GM18907 (cell line): Measurements from ENCODE around the gene PRMT7.
A peak's percentile ranks its signal among the peaks of the same experiment; 100 is the strongest.

Experiments
- ATAC-seq: cut with Tn5 transposase; IDR thresholded peaks from one replicate; pipeline ENCODE4 v1.9.1; 2021; ENCODE audit warnings: mild to moderate bottlenecking, moderate library complexity; ENCODE audit not compliant: unreplicated experiment

PRMT7 gene

DNA sequence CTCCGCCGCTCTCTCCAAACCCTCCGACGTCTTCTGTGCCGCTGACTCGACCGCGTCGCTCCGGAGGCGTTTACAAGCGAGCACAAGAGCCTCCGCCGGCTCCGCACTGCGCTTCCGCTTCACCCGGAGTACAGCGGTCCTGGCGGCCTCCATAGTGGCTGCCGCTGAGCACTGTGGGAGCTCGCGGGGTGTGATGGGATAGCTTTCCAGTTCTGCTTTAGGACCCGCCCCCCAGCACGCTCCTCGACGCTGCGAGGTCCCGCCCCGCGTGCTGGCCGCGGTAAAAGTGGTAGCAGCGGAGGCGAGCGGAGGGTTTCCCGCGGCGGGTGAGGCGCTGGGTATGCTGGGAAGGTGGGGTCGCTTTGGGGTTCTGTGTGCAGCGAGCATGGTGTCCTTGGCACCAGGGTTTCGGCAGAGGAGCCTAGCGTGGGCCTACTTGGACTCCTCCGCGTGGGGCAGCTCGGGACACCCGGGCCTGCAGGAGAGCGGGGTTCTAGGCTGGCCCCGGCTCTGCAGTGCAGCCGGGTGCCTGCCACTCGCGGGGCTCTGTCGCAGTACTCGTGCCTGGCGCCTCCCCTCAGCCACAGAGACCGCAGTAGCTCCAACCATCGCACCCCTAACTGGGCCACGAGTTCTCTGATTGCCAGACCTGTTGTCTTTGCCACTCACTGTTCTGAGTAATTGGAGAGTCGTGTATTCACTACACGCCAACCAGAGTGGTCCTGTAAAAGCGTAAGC is at the start of gene PRMT7, which contains the start of gene SLC7A6OS:
PRMT7 (plus strand) TSS at position 246 of the 738 bp plus-strand sequence. CDS start 4,961 bp downstream, outside the sequence.
SLC7A6OS (minus strand) TSS at position 173 of the 738 bp plus-strand sequence; CDS start at position 153, 20 bp downstream.
- ATAC-seq, result peak; percentile 97

DNA sequence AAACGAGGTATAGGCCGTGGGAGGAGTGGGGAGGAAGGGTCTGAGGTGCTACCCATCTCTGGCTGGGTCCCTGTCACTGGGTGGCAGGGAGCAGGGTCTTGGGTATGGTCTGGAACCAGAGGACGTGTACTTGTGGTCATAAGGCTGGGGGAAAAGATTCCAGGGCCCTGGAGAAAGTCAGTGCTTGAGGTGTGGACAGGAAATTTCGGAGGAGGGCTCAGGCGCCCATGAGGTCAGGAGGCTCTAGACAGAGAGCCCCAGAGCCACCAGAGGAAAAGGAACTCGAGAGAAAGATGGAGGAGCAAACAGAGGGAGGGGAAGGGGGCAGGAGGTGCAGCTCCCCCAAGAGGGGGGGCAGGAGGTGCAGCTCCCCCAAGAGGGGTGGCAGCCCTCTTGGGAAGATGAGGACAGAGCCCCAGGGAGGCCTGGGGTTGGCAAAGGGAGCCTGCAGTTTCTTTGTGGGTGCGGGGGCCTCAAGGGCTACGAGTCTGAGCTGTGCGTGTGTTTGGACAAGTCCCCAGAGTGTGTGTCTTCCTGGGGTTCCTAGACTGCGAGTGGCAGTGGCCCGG is 47.2 kb upstream of the PRMT7 start:
- no peak for ATAC-seq

GRCh38 chr16:68264128-68265077 is 46.4 kb upstream of the PRMT7 start, which contains the start of gene SLC7A6:
SLC7A6 (plus strand) TSS chr16:68264526; CDS start chr16:68274727, 10,201 bp downstream.
- peak; percentile 61 for ATAC-seq

DNA sequence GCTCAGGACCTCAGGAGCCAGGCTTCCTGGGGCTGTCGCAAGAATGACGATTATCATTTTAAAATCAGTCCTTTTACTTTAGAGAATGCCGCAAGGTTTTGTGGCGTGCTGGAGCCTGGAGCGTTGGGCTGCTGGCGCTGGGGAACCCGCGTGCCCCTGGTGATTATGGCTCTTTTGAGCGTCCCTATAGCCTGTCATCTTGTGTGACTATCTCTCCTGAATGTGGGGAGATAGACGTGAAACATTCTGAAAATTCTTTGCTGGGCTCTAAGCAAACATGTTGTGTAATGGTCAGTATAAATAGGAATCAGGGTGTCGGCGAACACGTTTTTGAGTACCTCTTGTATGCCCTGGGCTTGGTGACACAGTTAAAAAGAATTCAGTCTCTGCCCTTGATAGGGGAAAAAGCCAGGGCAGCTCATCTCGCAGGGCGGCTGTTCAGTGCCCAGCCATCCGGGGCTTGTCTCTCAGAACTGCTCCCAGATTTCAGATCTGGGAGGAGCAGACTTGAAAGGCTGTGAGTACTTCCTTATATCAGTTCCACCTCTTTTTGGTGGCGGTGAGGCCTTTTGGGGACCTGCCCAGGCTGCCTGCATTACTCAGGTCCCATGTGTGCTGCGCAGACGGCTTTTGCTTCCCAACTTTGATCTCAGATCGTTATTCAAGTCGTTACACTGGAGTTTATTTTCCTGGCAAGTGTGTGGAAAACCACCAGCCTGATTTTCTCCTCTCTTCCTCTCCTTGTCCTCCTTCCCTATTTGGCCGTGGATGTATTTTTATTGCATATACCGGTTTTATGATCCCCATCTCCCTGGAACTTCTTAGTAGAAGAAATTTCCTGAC is 45.5 kb upstream of the PRMT7 start:
- peak; percentile 17 for ATAC-seq

DNA sequence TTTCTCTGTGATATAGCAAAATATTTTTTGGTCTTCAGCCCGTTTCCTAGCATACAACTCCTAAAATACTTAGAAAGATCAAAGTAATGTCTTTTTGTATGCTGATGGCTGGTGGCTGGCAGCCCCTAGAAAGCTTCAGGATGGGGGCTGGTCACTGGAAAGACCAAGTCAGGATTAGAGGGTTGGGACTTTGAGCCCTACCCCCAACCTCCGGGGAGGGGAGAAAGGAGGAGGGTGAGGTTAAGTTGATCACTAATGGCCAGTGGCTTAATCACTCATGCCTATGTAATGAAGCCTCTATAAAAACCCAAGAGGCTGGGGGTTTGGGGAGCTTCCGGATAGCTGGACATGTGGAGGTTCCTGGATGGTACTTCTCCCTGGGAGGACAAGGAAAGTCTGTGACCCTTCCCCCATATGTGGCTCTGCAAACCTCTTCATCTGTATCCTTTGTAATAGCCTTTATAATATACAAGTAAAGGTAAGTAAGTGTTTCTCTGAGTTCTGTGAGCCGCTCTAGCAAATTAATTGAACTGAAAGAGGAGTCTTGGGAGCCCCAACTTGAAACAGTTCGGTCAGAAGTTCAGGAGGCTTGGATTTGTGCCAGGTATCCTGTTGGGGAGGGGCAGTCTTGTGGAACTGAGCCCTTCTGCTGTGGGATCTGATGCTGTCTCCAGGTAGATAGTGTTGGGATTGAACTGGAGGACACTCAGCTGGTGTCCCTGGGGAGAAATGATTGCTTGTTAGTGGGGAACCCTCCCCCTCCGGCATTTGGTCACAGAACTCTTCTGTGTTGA is 43.0 kb upstream of the PRMT7 start:
- no peak for ATAC-seq

- ATAC-seq, result no peak
These were observed 41.0 kb upstream of the PRMT7 start for GRCh38 chr16:68269793-68270192.

GRCh38 chr16:68270353-68270752 is 40.5 kb upstream of the PRMT7 start:
- ATAC-seq, result no peak

GRCh38 chr16:68272507-68273209 is 38.2 kb upstream of the PRMT7 start:
- ATAC-seq, result no peak

- ATAC-seq, result no peak
These were observed 37.4 kb upstream of the PRMT7 start for GRCh38 chr16:68273459-68273858.

DNA sequence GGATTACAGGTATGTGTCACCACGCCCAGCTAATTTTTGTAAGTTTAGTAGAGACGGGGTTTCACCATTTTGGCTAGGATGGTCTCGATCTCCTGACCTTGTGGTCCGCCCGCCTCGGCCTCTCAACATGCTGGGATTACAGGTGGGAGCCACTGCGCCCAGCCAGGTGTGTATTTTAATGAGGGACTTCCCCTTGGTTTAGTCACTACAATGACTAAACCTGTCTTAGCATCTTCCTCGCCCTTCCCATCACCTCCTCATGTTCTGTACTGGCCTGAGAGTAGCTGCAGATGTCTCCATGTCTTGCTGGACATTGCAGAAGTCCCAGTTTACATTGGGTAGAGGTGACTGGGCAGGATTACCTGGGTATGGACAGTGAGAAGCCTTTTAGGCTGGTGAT is 36.9 kb upstream of the PRMT7 start:
- ATAC-seq, result no peak

GRCh38 chr16:68274441-68274840 is 36.4 kb upstream of the PRMT7 start:
- no peak for ATAC-seq

- peak; percentile 64 for ATAC-seq
These were observed 35.1 kb upstream of the PRMT7 start for GRCh38 chr16:68275611-68276191.

DNA sequence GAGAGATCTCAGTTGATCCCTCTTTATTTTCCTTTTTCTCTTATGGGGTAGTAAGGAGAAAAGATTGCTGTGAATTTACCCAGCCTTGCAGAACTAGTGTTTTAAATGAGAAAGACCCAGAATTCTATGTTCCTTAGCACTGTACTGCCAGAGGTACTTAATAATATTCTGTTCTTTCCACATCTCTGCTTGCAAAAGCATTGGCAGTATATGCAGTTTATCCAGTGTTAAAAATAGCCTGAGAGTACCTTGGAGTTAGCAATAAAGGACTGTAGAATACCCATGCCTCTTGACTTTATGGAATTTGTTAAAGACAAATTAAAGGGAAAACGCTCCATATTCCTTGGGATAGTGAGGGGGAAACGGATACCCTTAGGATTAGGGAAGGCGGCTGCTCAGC is 34.6 kb upstream of the PRMT7 start:
- ATAC-seq, result no peak

DNA sequence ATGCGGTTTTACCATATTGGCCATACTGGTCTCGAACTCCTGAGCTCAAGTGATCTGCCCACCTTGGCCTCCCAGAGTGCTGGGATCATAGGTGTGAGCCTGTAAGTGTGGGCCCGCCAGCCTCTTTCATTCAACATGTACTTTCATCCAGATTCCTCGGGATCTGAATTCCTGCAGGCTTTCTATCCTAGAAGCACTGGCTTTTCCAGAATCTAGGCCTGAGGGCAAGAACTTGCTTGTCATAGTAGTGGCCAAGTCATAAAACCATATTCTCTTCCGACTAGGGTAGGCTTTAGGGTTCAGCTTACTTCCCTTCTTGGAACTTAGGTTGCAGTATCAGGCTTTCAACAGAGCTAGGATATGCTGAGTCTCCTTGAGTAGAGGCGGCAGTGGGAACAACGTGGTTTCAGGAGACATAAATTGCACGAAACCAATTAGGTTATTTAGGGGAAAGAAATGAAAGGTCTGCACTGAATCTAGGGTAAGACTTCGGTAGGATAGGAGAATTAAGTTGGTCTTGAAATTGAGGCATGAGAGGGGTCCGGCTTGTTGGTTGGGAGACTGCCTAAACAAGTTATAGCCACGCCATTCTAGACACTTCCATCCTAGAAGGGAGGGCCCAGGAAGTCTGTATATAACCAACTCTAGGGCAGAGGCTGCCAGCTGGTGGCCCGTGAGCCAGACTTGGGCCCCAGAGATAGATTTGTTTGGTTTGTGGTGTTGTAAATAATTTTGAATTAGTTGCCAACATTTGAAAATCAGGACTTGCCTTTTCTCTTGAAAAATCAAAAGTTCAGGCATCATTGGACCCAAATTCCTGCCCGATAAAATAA is 30.9 kb upstream of the PRMT7 start:
- no peak for ATAC-seq

DNA sequence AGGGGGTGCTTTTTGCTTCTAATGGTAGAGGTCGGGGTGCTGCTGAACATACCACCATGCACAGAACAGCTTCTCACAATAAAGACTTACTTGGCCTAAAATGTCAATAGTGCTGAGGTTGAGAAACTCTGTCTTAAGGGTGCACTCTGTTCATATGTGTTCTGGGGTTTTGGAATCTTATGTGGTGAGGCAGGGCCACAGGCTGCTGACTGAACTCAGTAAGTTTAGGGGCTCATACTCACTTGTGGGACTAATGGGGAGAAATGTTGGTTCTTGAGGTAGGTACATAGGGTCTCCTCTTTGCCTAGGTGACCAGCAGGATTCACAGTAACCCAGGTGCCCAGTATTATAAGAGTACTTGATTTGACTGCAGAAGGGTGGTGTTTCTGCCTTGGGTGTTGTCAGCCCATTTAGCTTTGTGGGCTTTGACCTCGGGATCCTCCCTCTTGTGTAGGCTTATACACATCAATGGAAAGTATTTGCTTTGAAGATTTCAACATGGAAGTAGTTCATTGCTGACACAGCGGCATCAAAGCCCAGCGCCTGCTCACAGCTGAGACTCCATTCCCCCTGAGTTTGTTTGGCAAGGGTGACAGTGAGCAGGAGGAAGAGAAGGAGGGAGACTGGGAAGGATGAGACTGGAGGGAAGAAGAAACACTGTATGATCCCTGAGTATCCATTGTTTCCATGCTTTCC is 29.3 kb upstream of the PRMT7 start:
- no peak for ATAC-seq

- ATAC-seq, result no peak
These were observed 28.8 kb upstream of the PRMT7 start for GRCh38 chr16:68282064-68282452.

DNA sequence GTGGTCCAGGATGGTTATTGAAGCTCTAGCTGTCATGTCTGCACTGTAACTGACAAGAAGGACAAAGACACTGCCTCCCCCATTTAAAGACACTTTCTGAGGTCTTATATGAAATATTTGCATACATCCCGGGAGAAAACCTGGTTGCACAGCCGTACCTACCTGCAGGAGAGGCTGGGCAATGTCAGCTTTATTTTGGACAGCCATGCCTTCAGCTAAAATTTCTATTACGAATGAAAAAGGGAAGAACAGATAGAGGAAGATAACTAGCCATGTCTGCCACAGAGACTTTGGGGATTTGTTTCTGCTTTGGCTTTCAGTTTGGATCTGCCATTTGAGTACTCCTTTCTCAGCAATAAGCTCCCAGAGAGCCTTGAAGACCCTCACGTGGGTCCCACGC is 27.5 kb upstream of the PRMT7 start:
- no peak for ATAC-seq
